Measurements from ENCODE around the gene CNEP1R1.
"Not testable (repeated sequence)": the region's sequence is repeated elsewhere in the genome, so short reads cannot be mapped to it uniquely, and the experiment has no call there.

Gene CNEP1R1, protein sequence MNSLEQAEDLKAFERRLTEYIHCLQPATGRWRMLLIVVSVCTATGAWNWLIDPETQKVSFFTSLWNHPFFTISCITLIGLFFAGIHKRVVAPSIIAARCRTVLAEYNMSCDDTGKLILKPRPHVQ

DNA sequence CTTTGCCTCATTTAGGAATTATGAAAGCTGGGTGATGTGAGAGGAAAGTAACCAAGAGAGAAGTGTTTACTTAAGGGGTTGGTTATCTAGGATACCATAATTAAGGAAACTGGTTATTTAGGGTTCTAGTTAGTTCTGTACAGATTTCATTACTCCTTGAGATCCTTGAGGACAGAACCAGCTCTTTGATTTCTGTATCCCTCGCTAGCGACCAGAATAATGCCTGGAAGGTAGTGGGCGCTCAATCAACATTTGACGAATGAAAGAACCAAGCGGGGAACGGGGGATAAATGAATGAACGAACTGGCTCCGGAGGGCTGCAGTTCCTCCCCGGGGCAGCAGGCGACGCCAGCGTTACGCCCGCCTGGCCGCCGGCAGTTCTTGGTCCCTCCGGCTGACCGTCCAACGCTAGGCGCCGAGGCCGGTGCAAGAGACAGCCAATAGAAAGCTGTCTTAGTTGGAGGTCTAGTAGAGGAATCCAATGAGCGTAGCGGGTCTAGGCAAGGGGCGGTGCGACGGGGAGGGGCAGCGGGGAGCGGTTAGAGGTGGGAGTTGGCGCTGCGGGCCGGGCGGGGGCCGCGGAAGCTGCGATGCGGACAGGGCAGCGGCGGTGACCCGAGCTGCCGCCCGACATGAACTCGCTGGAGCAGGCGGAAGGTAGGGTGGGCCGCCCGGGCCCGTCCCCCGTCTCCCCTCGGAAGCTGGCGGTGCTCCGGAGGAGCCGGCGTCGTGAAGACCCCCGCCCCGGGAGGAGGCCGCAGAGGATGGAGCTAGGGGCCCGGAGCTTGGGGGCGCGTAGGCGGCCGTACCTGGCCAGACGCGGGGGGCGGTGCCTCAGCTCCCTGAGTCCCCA is at the start of gene CNEP1R1:
CNEP1R1 (plus strand) TSS at position 542 of the 853 bp plus-strand sequence; CDS start at position 633, 91 bp downstream.
- peak; percentile 89 to 91 for DNase-seq (ENCODE audit: low read depth in 2 of 2)

DNA sequence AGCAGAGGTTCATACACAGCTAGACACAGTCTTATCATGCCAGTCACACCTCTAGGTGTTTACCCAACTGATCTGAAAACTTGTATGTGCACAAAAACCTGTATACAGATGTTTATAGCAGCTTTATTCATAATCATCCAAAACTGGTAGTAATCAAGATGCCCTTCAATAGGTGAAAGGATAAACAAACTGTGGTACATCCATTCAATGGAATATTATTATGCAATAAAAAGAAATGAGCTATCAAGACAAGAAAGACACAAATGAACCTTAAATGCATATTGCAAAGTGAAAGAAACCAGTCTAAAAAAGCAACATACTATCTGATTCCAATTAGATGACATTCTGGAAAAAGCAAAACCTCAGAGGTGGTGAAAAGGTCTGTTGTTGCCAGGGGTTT is 47.6 kb upstream of the CNEP1R1 start:
- no peak for DNase-seq (ENCODE audit: low read depth in 2 of 2)

DNA sequence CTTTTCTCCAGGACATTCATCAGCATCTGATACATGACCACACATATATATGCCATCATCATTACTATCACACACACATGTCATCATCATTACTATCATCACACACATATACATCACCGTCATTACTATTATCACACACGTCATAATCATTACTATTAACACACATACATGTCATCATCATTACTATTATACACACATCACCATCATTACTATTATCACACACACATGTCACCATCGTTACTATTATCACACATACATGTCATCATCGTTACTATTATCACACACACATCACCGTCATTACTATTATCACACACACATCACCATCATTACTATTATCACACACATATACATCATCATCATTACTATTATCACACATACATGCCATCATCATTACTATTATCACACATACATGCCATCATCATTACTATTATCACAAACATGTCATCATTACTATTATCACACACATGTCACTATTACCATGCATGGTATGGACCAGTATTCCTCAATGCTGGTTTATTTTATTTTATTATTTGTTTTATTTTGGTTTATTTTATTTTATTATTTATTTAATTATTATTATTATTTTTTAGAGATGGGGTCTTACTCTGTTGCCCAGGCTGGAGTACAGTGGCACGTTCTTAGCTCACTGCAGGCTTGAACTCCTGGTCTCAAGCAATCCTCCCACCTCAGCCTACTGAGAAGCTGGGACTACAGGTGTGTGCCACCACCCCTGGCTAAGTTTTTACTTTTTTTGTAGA is 46.3 kb upstream of the CNEP1R1 start:
- DNase-seq (ENCODE audit: low read depth in 2 of 2): no peak

DNA sequence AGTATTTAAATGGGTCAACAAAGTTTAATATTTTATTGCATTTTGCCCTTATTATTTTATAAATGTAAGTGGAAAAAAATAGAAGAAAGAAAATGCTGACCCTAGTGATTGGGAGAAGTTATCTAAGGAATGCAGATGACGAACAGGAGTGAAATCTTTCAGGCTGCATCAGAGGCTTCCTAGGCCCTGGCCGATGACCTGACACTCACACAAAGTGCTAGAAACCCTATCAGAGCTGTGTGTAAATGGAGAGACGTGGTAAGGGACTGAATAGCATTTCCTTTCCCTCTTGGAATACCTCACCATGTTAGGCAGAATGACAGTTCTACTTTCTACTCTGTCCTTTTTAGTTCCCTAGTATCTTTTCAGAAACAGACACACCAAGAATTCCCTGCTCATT is 44.9 kb upstream of the CNEP1R1 start:
- DNase-seq (ENCODE audit: low read depth in 2 of 2): no peak

DNA sequence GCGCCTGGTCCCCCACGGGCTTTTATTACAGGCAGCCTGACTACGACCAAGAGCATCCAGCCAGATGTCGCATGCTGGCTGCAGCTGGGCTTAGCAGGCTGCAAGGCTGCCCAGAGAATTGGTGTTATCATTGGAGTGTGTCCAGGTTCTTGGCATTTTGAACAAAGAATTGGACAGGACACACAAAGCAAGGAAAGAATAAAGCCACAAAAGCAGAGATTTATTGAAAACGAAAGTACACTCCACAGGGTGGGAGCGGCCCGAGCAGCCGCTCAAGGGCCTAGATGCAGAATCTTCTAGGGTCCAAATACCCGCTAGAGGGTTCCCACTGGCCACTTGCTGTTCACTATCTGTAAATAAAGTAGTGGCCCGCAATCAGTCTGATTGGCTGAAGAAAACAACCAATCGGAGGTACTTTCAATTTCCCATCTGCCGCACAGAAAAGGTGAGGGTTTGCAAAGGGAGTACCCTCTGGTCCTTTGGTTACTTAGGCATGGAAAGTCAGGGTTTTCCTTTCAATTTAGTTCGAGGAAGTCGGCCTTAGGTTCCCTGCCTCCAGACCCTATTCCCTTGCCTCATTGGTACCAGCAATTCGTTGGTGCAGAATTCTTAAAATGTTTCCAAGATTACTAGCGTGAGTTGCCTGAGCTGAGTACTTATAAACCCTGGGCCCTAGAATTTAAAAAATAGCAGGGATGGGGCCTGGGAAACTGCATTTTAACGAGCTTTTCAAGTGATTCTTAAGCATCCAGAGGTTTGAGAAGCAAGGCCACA is 38.5 kb upstream of the CNEP1R1 start:
- DNase-seq (ENCODE audit: low read depth in 2 of 2): no peak

DNA sequence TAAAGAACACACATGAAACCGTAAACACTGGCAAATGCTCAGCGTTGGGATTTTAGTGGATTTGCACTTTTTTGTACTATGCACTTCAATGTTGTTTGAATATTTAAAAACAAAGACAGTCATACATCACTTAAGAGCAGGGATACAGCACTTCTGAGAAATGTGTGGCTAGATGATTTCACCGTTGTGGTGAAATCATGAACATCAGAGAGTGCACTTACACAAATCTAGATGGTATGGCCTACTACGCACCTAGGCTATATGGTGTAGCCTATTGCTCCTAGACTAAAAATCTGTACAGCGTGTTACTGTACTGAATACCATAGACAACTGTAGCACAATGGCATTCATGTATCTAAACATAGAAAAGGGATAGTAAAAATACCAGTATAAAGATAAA is 37.6 kb upstream of the CNEP1R1 start:
- no peak for DNase-seq (ENCODE audit: low read depth in 2 of 2)

DNA sequence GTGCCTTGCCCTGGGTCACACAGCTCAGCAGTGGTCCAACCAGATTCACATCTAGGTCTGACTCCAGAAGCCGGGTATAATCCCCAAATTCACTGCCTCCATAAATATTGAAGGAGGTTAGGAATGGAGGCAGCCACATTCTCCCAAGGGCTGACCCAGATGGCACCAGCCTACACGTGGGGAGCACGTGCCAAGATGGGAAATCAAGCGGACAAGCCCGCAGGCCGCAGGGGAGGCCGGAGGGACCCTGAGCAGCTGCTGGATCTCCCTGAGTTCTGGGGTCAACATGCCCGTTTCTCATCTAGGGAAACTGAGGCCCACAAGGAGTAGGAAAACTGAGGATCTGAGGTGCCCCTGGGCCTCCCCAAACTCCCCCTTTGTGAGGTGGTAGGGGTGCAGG is 32.2 kb upstream of the CNEP1R1 start:
- DNase-seq (ENCODE audit: low read depth in 2 of 2): no peak

DNA sequence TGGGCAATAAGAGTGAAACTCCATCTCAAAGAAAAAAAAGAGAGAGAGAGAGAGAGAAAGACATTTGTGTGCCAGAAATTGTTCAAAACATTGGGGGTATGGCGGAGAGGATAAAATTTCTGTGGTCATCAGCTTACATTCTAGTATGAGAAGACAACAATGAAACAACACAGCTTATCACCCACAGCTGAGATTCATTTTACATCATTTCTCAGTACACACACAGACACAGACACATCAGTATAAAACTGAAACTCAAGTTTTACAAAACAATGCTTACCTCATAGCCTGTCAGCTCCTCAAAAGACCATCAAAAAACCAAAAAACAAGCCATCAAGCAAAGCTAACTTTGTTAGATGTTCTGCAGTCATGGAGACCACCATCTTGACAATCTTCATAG is 31.4 kb upstream of the CNEP1R1 start:
- no peak for DNase-seq (ENCODE audit: low read depth in 2 of 2)

DNA sequence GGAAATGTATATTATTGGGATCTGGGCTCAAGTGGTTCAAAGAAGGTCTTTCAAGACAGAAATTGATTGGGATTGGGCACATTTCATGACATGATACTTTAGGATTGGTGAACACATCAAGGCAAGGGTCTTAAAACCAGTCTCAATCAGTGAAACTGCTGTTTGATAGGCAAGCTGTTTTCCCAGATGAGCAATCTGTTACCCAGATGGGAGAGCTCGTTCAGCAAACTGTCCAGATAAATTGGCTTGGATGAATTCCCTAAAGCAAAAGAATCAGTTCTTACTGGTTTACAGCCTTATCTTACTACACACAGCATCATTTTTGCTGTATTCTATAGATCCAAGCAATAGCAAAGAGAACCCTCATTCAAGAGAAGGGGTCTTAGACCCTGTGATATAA is 31.0 kb upstream of the CNEP1R1 start:
- no peak for DNase-seq (ENCODE audit: low read depth in 2 of 2)

DNA sequence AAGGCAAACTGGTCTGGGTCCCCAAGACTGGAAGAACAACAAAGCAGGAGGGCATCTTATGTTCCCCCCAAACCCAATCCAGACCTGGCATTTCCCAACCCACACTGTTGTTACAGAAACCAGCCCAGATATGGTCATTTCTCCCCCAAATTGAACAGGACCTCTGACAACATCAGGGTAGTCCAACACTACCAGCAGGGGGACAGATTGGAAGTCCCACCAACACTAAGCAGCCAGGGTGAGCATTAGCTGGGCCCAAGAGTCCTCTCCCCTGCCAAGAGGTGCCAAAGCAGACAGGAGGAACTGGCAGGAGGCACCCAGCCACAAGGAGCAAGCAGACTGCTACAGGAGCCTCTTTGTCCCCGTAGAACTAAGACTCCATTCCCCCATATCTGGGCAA is 29.3 kb upstream of the CNEP1R1 start:
- DNase-seq (ENCODE audit: low read depth in 2 of 2): no peak

DNA sequence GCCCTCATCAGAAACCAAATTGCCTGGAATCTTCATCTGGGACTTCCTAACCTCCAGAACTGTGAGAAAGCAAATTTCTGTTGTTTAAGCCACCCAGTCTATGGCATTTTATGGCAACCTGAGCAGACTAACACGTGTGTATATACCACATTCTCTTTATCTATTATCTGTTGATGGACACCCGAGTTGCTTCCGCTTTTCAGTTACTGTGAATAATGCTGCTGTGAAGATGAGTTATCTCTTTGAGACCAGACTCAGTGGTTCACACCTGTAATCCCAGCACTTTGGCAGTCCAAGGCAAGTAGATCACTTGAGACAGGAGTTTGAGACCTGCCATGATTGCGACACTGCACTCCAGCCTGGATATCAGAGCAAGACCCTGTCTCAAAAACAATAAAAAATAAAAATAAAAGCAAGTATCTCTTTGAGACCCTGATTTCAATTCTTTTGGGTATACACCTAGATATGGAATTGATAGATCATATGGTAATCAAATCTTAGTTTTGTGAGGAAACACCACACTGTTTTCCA is 27.2 kb upstream of the CNEP1R1 start:
- DNase-seq (ENCODE audit: low read depth in 2 of 2): no peak

DNA sequence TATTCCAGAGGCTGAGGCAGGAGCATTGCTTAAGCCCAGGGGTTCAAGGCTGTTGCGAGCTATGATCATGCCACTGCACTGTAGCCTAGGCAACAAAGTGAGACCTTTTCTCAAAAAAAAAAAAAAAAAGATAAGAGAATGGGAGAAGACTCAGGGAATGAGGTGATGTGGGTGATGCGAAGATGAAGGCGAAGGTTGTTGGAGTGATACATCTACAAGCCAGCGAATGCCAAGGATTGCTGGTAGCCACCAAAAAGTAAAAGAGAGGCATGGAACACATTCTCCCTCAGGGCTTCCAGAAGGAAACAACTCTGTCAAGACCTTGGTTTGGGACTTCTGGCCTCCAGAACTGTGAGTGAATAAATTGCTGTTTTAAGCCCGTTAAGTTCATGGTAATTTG is 26.0 kb upstream of the CNEP1R1 start:
- no peak for DNase-seq (ENCODE audit: low read depth in 2 of 2)

DNA sequence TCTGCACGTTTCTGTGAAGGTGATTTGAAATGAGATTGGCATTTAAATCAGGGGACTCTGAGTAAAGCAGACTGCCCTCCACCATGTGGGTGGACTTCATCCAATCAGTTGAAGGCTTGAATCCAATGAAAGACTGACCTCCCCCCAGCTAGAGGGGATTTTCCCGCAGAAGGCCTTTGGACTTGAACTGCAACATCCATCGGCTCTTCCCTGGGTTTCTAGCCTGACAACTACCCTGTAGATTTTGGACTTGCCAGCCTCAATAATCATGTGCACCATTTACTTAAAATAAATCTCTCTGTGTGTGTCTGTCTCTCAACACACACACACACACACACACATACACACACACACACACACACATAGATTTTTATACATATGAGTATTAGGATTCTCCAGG is 23.9 kb upstream of the CNEP1R1 start:
- DNase-seq (ENCODE audit: low read depth in 2 of 2): no peak

DNA sequence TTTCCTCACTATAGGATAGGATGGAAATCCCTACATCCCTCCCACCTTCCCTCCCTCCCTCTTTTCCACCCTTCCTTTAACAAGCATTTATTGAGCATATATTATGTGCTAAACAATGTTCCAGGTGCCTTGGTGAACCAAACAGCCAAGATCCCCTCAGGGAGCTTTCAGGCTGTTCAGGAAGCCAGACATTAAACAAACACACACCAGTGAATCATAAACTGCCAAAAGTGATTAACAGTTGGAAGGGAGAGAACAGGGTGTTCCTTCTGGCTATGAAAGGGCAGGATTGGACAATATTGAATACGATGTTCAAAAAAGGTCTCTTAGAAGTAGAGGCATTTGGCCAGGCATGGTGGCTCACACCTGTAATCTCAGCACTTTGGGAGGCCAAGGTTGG is 22.8 kb upstream of the CNEP1R1 start:
- DNase-seq (ENCODE audit: low read depth in 2 of 2): no peak

DNA sequence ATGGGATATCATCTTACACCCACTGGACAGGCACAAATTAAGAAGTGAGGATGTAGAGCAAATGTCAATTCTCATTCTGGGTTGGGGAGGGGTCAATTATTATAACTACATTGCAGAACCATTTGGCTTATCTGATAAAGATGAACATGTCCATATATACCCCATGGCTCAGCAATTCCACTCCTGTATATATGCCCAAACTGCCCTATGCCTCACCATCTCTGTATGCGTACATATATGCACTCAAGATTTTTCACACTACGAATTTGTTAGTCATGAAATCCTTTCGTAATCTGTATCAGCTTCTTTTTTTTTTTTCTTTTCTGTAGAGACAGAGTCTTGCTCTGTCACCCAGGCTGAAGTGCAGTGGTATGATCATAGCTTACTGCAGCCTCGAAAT is 20.8 kb upstream of the CNEP1R1 start:
- DNase-seq (ENCODE audit: low read depth in 2 of 2): no peak

DNA sequence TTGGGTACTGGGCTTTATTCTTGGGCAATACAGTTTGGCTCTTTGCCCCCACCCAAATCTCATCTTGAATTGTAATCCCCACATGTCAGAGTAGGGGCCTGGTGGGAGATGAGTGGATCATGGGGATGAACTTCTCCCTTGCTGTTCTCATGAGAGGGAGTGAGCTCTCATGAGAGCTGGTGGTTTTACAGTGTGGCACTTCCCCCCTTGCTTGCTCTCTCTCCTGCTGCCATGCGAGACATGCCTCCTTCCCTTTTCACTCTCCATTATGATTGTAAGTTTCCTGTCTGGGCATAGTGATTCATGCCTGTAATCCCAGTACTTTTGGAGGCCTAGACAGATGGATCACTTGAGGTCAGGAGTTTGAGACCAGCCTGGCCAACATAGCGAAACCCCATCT is 18.1 kb upstream of the CNEP1R1 start:
- DNase-seq (ENCODE audit: low read depth in 2 of 2): no peak

DNA sequence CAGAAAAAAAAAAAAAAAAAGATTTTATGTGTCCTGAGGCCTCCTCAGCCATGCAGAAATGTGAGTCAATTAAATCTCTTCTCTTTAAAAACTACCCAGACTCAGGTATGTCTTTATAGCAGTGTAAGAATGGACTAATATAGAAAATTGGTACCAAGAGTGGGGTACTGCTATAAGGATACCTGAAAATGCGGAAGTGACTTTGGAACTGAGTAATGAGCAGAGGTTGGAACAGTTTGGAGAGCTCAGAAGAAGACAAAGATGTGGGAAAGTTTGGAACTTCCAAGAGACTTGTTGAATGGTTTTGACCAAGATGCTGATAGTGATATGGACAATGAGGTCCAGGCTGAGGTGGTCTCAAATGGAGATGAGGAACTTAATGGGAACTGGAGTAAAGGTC is 17.3 kb upstream of the CNEP1R1 start:
- DNase-seq (ENCODE audit: low read depth in 2 of 2): no peak

DNA sequence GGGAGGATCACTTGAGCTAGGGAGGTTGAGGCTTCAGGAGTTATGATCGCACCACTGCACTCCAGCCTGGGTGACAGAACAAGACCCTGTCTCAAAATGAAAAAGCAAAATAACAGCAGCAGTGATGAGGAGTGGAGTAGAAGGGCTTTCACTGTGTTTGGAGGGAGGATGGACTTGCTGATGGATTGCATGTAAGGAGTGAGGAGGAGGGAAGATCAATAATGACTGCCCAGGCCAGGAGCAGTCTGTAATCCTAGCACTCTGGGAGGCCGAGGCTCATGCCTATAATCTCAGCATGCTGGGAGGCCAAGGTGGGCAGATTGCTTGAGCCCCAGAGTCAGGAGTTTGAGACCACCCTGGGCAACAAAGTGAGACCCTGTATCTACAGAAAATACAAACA is 14.8 kb upstream of the CNEP1R1 start:
- no peak for DNase-seq (ENCODE audit: low read depth in 2 of 2)

DNA sequence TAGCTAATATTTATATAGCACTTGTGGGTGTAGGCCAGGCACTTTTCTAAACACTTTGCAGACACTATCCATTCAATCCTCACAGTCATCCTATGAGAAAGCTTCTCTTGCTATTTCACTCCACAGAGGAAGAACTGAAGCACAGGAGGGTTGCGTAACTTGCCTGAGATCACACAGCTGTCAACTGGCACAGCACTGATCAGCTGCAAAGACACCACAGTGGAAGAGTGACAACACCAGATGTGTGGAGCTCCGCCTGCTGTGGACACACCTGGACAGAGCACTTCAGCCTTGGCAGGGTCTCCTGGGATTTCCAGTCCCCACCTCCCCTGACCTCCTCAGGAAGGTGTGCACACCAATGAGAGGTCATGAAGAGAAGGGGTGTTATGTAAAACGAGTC is 13.3 kb upstream of the CNEP1R1 start:
- no peak for DNase-seq (ENCODE audit: low read depth in 2 of 2)

DNA sequence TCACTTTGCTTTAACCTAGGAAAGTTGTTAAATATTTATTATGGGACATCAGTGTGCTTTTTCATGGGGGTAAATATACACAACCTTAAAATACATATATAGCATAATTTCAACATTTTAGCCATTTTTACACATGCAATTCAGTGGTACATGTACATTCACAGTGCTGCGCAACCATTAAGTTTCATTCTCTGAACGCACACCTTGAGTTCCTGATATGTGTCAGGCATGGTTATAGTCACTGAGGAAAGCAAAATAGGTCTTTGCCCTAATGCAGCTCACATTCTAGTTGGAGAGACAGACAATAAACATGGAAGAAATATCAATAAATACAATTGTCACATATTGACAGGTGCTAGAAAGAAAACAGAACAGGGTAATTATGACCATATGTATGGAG is 12.8 kb upstream of the CNEP1R1 start:
- DNase-seq (ENCODE audit: low read depth in 2 of 2): no peak

DNA sequence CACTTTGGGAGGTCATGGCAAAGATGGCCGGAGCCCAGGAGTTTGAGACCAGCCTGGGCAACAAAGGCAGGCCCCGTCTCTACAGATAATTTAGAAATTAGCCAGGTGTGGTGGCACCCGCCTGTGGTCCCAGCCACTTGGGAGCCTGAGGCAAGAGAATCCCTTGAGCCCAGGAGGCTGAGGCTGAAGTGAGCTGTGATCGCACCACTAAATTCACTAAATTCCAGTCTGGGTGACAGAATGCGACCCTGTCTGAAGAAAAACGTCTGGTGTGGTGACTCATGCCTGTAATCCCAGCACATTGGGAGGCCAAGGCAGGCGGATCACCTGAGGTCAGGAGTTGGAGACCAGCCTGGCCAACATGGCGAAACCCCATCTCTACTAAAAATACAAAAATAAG is 10.8 kb upstream of the CNEP1R1 start:
- not testable (repeated sequence) for DNase-seq (ENCODE audit: low read depth in 2 of 2)

DNA sequence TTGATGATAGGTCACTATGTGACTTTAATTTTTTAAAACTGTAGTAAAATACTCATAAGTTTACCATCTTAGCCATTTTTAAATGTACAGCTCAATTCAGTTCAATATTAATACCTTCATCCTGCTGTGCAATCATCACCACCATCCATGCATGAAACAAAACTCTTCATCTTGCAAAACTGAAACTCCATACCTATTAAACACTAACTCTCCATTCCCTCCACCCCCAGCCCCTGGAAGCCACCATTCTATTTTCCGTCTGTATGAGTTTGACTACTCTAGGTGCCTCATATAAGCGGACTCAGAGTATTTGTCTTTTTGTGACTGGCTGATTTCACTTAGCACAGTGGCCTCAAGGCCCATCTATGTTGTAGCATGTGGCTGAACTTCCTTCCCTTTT is 9.4 kb upstream of the CNEP1R1 start:
- DNase-seq (ENCODE audit: low read depth in 2 of 2): no peak
